GM23248 (cell line): Measurements from ENCODE around the gene PLCXD1. TPM values are rescaled to one million over a fixed set of nuclear protein-coding genes. Genes with fewer than 3 reads are reported as not detected.

Experiments
- DNase-seq: peaks from one replicate; pipeline ENCODE4 v3.0.0-alpha.2; 2015
- H2AFZ ChIP-seq: fragments of 200-600 bp; sonication (generic); 2 replicates; pipeline ENCODE4 v1.6.1; 2016; ENCODE audit warnings: antibody characterized with exemption
- H3F3A ChIP-seq: fragments of 200-600 bp; sonication (generic); 2 replicates; pipeline ENCODE4 v1.6.1; 2016; ENCODE audit warnings: mild to moderate bottlenecking, antibody characterized with exemption, mixed run types; ENCODE audit not compliant: insufficient read depth
- H3K27ac ChIP-seq: fragments of 200-600 bp; sonication (generic); 2 replicates; pipeline ENCODE4 v1.5.1; 2016; ENCODE audit warnings: mild to moderate bottlenecking
- H3K27me3 ChIP-seq: fragments of 200-600 bp; sonication (generic); replicated peaks from 2 replicates; pipeline ENCODE4 v1.6.1; 2016; ENCODE audit warnings: mild to moderate bottlenecking; ENCODE audit not compliant: insufficient read depth
- H3K36me3 ChIP-seq: fragments of 200-600 bp; sonication (generic); 2 replicates; pipeline ENCODE4 v1.6.1; 2016; ENCODE audit warnings: low read depth, mild to moderate bottlenecking
- H3K4me1 ChIP-seq: fragments of 200-600 bp; sonication (generic); 2 replicates; pipeline ENCODE4 v1.6.1; 2016; ENCODE audit warnings: mild to moderate bottlenecking; ENCODE audit not compliant: insufficient read depth
- H3K4me2 ChIP-seq: fragments of 200-600 bp; sonication (generic); one replicate; pipeline ENCODE4 v1.6.1; 2016; ENCODE audit warnings: mild to moderate bottlenecking; ENCODE audit not compliant: unreplicated experiment
- H3K4me3 ChIP-seq: fragments of 200-600 bp; sonication (generic); 2 replicates; pipeline ENCODE4 v1.5.1; 2016; ENCODE audit warnings: mild to moderate bottlenecking
- H3K79me2 ChIP-seq: fragments of 200-600 bp; sonication (generic); 2 replicates; pipeline ENCODE4 v1.6.1; 2016; ENCODE audit warnings: mild to moderate bottlenecking; ENCODE audit not compliant: insufficient read depth
- H3K9ac ChIP-seq: fragments of 200-600 bp; sonication (generic); 2 replicates; pipeline ENCODE4 v1.6.1; 2016; ENCODE audit warnings: mild to moderate bottlenecking
- H3K9me2 ChIP-seq: fragments of 200-600 bp; sonication (generic); 2 replicates; pipeline ENCODE4 v1.6.1; 2016; ENCODE audit warnings: mixed run types, mild to moderate bottlenecking, moderate library complexity; ENCODE audit not compliant: insufficient read depth
- H3K9me3 ChIP-seq: fragments of 200-600 bp; sonication (generic); one replicate; pipeline ENCODE4 v1.6.1; 2017; ENCODE audit warnings: low read depth
- H4K20me1 ChIP-seq: fragments of 200-600 bp; sonication (generic); 2 replicates; pipeline ENCODE4 v1.6.0; 2016; ENCODE audit not compliant: insufficient read depth
- EZH2 ChIP-seq: fragments of 200-600 bp; sonication (generic); IDR thresholded peaks from 2 replicates; pipeline ENCODE4 v1.6.1; 2018; ENCODE audit warnings: antibody characterized with exemption, mild to moderate bottlenecking; ENCODE audit not compliant: insufficient read depth, poor library complexity, severe bottlenecking
- EZH2phosphoT487 ChIP-seq: fragments of 200-600 bp; sonication (generic); IDR thresholded peaks from 2 replicates; pipeline ENCODE4 v1.6.1; 2018; ENCODE audit warnings: antibody characterized with exemption, moderate library complexity, mild to moderate bottlenecking, low read depth; ENCODE audit not compliant: insufficient read depth
- WGBS, 2 experiments: methylation state at CpG; one replicate each; pipeline ENCODE4 v1.1.6; 2015 to 2017; ENCODE audit warnings: low lambda C conversion rate in 2 of 2, low coverage in 1 of 2; ENCODE audit errors: missing lambda C conversion rate in 2 of 2; 5-methylcytosine and 5-hydroxymethylcytosine counted together
- in situ Hi-C: fragments of 300-500 bp; cut with MboI; formaldehyde crosslinking; loops from 2 replicates; pipeline ENCODE4 v1.15.0; 2020
- polyA plus RNA-seq: library from polyadenylated mRNA; unstranded; fragments of >200 nt; fragmentation: Nextera tagmentation; extraction: Ambion mirVana; gene quantifications from 2 replicates; pipeline ENCODE4 v1.2.1, GENCODE V29; 2016
- total RNA-seq: library from RNA; depleted of rRNA; stranded (reverse); fragments of >200 nt; shearing (Covaris generic); gene quantifications from 2 replicates; pipeline ENCODE4 v1.2.3, GENCODE V29; 2014

Gene PLCXD1
- total and polyA plus RNA-seq, 2 experiments from 2014 or later, result 3.3 to 4.3 TPM

DNA sequence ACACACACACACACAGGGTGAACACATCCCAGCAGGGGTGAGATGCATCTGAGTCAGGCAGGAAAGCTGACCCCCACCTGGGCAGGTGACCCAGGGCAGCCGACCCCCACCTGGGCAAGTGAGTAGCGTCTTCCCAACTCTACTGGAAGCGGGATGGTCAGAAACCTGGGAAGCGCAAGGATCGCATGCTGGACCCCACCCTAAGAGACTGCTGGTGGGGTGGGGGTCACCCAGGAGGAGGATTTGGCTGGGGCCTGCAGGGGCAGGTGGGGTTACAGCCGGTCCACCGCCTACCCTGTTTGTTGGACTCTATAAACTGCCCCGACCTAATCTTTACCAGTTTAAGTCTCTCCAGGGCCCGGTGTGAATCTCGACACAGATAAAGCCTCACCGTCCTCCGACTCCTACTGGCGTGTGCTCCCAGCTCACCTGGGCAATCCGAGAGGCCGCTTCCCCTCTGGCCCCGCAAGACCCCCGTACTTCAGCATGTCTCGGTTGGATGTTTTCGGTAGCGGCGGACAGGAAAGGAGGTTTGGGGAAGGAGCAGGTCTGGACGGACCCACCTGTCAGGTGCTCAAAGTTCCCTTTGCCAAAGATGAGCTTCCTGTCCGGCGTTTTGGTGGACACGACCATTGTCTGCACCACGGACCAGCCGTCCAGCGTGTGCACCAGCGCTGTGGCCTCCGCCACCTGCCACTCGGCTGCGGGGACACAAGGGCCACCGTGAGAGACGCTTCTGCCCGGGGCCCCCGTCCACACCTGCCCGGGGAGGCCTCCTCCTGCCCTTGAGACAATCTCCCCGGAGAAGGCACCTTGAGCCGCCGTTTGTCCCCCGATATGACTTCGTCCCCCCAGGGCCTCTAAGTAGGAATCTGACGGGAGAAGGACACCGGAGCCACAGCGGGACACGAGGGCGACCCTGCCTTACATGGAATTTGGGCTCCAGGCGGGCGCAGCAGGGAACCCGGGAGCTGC is 35.5 kb downstream of the PLCXD1 start:
- Histone ChIP-seq H3K4me2 (no peak overlapping the region), H3K27me3 (no peaks in the 10 kb centered on the region), H4K20me1 (no peaks in the 10 kb centered on the region), H3K27ac (no peak overlapping the region), H3F3A (no peaks in the 10 kb centered on the region), H3K9me3 (no peaks in the 10 kb centered on the region), H3K36me3 (no peaks in the 10 kb centered on the region), H3K79me2 (peaks cover 12% of the 10 kb centered on the region; the same call in 1 of the 2 replicates), H2AFZ (no peak overlapping the region), H3K4me1 (no peaks in the 10 kb centered on the region), H3K9me2 (no peaks in the 10 kb centered on the region), H3K9ac (no peak overlapping the region), H3K4me3 (no peak overlapping the region)
- WGBS, 2 experiments, result 91 to 96% methylated on average over 44 to 50 of the region's 50 CpGs
- in situ Hi-C loops, result no loop called here
- DNase-seq, result no peak
- no peak for TF ChIP-seq EZH2
- no peak for TF ChIP-seq EZH2phosphoT487

DNA sequence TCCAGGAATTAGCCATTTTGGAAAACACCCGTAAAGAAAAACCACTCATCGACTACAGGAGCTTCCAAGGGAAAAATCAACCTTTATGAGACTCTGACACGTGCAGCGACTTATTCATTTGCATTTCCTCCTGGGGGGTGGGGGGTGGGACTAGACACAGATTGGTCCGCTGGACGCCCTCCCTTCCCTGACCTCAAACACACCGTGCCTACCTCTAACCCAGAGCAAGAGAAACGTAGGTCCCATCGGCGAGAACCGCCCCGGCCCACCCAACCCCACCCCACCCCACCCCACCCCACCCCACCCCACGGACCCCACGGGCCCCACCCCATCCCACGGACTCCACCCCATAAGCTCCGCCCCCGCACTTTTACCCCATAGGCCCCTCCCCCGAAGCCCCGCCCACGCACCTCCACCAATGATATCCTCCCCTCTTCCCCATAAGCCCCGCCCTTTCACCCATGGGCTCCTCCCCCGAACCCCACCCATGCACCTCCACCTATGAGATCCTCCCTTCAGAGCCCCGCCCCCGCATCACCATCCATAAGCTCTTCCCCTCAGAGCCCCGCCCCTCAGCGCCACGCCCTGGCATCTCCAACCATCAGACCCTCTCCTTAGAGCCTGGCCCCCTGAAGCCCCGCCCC is 36.4 kb downstream of the PLCXD1 start:
- Histone ChIP-seq H4K20me1 (no peaks in the 10 kb centered on the region), H3K4me3 (peak overlapping the region; percentile 83), H3K27ac (peak overlapping the region; percentile 89), H3K27me3 (no peaks in the 10 kb centered on the region), H3K79me2 (peaks cover 12% of the 10 kb centered on the region; the same call in 1 of the 2 replicates), H3K36me3 (no peaks in the 10 kb centered on the region), H3F3A (0 out of 2 replicates have a peak, but pooled peaks cover under 1% of the 10 kb centered on the region), H2AFZ (peak overlapping the region; percentile 69), H3K9me3 (no peaks in the 10 kb centered on the region), H3K9ac (no peak overlapping the region), H3K4me1 (no peaks in the 10 kb centered on the region), H3K4me2 (peak overlapping the region; percentile 60), H3K9me2 (no peaks in the 10 kb centered on the region)
- TF ChIP-seq EZH2 (no peak), EZH2phosphoT487 (no peak)
- 52 to 60% methylated on average over 5 to 28 of the region's 28 CpGs for WGBS, 2 experiments
- DNase-seq, result peak; percentile 90
- in situ Hi-C loops, result no loop called here

DNA sequence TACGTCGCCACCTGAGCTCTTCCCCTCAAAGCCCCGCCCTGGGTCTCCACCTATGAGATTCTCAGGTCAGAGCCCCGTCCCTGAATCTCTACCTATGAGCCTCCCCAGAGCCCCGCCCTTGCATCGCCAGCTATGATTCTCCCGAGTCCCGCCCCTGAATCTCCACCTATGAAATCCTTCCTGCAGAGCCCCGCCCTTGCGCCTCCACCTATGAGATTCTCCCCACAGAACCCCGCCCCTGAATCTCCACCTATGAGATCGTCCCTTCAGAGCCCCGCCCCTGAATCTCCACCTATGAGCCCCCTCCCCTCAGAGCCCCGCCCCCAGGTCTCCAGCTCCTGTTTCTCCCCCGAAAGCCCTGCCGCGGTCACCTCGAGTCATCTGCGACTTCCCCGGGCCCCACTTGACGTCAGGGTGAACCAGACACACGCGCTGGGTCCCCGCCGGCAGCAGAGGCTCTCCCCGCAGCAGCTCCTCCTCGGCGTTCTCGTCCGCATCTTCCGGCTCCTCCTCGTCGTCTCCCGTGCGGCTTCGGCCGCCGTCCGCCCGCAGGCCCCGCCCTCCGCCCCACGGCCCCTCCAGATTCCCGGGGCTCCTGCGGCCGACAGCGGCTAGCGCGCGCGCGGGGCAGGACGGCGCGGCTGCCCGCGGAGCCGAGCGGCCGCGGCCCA is 37.0 kb downstream of the PLCXD1 start:
- H3K27ac ChIP-seq, result peak overlapping the region; percentile 89
- peak overlapping the region; percentile 89 for H3K9ac ChIP-seq
- 0 out of 2 replicates have a peak, but pooled peaks cover 4% of the 10 kb centered on the region for H3F3A ChIP-seq
- H2AFZ ChIP-seq, result peak overlapping the region; percentile 69
- TF ChIP-seq EZH2phosphoT487, result no peak
- TF ChIP-seq EZH2, result no peak
- H3K4me1 ChIP-seq, result no peaks in the 10 kb centered on the region
- H3K4me3 ChIP-seq, result peak overlapping the region; percentile 83
- no peaks in the 10 kb centered on the region for H3K36me3 ChIP-seq
- peak; percentile 100 for DNase-seq
- 1 to 3% methylated on average over 17 to 60 of the region's 61 CpGs for WGBS, 2 experiments
- no peaks in the 10 kb centered on the region for H3K9me3 ChIP-seq
- no peaks in the 10 kb centered on the region for H3K9me2 ChIP-seq
- H3K27me3 ChIP-seq, result no peaks in the 10 kb centered on the region
- in situ Hi-C loops, result no loop called here
- H3K4me2 ChIP-seq, result peak overlapping the region; percentile 60
- H3K79me2 ChIP-seq, result peaks cover 12% of the 10 kb centered on the region; the same call in 1 of the 2 replicates
- H4K20me1 ChIP-seq, result no peaks in the 10 kb centered on the region
